Small intestine (tissue), 7 donors: ENCODE results near the gene SLC2A10. TPM values are rescaled to one million over a fixed set of nuclear protein-coding genes. Genes with fewer than 3 reads are reported as not detected.

Experiments
- DNase-seq, 2 donors: peaks; one replicate each; pipeline versions ENCODE4 v3.0.0 to v3.0.0-alpha.2; 2013
- FAIRE-seq: peaks from 2 replicates; lab custom pipeline; 2012; peaks lifted over from hg19 to GRCh38; lab: Jason Lieb, UNC
- H3K27ac ChIP-seq, 3 donors: one replicate each; pipeline ENCODE4 v1.5.1; 2013; ENCODE audit warnings: low read length in 2 of 3, mild to moderate bottlenecking in 2 of 3, control low read depth in 1 of 3, inconsistent platforms in 1 of 3, low read depth in 1 of 3, moderate library complexity in 1 of 3
- H3K27me3 ChIP-seq, 3 donors: one replicate each; pipeline ENCODE4 v1.6.1; 2013; ENCODE audit warnings: low read length in 3 of 3, inconsistent platforms in 1 of 3; ENCODE audit not compliant: control insufficient read depth in 3 of 3, insufficient read depth in 3 of 3
- H3K36me3 ChIP-seq, 3 donors: one replicate each; pipeline ENCODE4 v1.6.1; 2013; ENCODE audit warnings: low read length in 3 of 3, inconsistent platforms in 1 of 3, low read depth in 1 of 3, mild to moderate bottlenecking in 1 of 3, moderate library complexity in 1 of 3; ENCODE audit not compliant: control insufficient read depth in 3 of 3, insufficient read depth in 2 of 3
- H3K4me1 ChIP-seq, 3 donors: one replicate each; pipeline ENCODE4 v1.6.1; 2013; ENCODE audit warnings: low read length in 2 of 3, inconsistent platforms in 1 of 3, low read depth in 1 of 3, mild to moderate bottlenecking in 1 of 3, moderate library complexity in 1 of 3; ENCODE audit not compliant: control insufficient read depth in 3 of 3, insufficient read depth in 2 of 3
- H3K4me3 ChIP-seq, 3 donors: one replicate each; pipeline ENCODE4 v1.5.1; 2013; ENCODE audit warnings: low read length in 3 of 3, control low read depth in 1 of 3, inconsistent platforms in 1 of 3, low read depth in 1 of 3, mild to moderate bottlenecking in 1 of 3, moderate library complexity in 1 of 3
- H3K9me3 ChIP-seq, 2 donors: one replicate each; pipeline ENCODE4 v1.6.1; 2013; ENCODE audit warnings: low read depth in 1 of 2, low read length in 1 of 2; ENCODE audit not compliant: control insufficient read depth in 2 of 2, insufficient read depth in 1 of 2
- WGBS, 3 donors: extraction: QIAGEN DNeasy Blood & Tissue Kit; methylation state at CpG; one replicate each; pipeline ENCODE4 v1.1.7; 2013; 5-methylcytosine and 5-hydroxymethylcytosine counted together
- polyA plus RNA-seq, 4 donors: library from polyadenylated mRNA; stranded (reverse) in 3 of 4; unstranded in 1 of 4; fragments of 200-250 nt in 3 of 4; fragments of 120-200 nt in 1 of 4; gene quantifications; one replicate each; pipeline versions ENCODE4 v1.2.1 to v1.2.3, GENCODE V29; 2013
- donor health status: healthy with polysubstance abuse.
- donor health status: control.
- donor health status: control.
- donor health status: Bipolar disorder and iron deficiency.
- donor health status: healthy.

The SLC2A10 gene
- polyA plus RNA-seq, 4 donors, result 0.27 to 24.0 (median 2.5) TPM

GRCh38 chr20:46695892-46696291, 13.6 kb upstream of the SLC2A10 start:
- Histone ChIP-seq H3K27ac (no peak overlapping the region), H3K36me3 (no peaks in the 10 kb centered on the region), H3K27me3 (no peaks in the 10 kb centered on the region), H3K4me1 (no peaks in the 10 kb centered on the region), H3K4me3 (no peak overlapping the region), H3K9me3 (peaks cover 0 to 3% of the 10 kb centered on the region in 2 donors)
- DNase-seq (no peak), FAIRE-seq (no peak)
- WGBS, 3 donors, result 18 to 34% (median 29%) methylated on average over 3 of the region's 3 CpGs

- H3K27ac ChIP-seq, result no peak overlapping the region
- 74 to 82% (median 77%) methylated on average over 3 of the region's 3 CpGs for WGBS, 3 donors
- H3K4me1 ChIP-seq, result no peaks in the 10 kb centered on the region
- H3K4me3 ChIP-seq, result no peak overlapping the region
- H3K27me3 ChIP-seq, result no peaks in the 10 kb centered on the region
- DNase-seq (no peak), FAIRE-seq (no peak)
- H3K9me3 ChIP-seq, result peaks cover 0 to 3% of the 10 kb centered on the region in 2 donors
- no peaks in the 10 kb centered on the region for H3K36me3 ChIP-seq
Observed at GRCh38 chr20:46696791-46697279, 12.6 kb upstream of the SLC2A10 start.

- H3K36me3 ChIP-seq, result no peaks in the 10 kb centered on the region
- FAIRE-seq (no peak), DNase-seq (no peak)
Observed at GRCh38 chr20:46698788-46699187, 10.7 kb upstream of the SLC2A10 start.

DNA sequence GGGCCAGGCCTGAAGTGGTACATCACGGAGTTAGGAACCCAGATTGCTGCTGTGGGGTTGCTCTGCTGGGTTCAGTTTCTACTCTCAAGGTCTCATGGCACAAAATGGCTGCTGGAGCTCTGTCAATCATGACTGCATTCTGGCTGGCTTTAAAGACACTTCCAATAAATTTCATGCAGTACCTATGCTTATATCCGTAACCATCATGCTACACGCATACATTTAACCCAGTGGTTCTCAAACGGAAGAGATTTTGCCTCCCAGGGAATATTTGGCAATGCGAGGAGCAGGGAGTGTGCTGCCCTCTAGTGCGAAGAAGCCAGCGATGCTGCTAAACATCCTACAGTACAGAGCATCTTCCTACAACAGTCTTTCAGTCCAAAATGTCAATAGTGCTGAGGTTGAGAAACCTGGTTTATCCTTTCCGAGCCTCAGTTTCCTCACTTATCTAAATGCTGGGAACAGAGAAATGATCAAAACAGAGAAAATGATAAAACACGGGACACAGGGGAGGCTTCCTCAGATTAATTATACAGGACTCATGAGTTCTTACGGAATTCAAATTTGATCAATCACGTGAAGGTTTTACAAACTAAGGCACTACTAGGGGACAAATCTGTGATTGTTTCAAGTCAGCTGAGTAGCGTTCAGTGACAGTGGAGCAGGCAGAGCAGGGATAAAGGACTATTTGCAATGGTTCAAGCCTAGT, 9.6 kb upstream of the SLC2A10 start:
- Histone ChIP-seq H3K4me3 (no peak overlapping the region), H3K4me1 (no peaks in the 10 kb centered on the region), H3K27me3 (no peaks in the 10 kb centered on the region), H3K27ac (no peak overlapping the region), H3K36me3 (no peaks in the 10 kb centered on the region), H3K9me3 (peaks cover 0 to 3% of the 10 kb centered on the region in 2 donors)
- WGBS, 3 donors, result 47 to 51% (median 47%) methylated on average over 12 of the region's 12 CpGs
- no peak for DNase-seq
- no peak for FAIRE-seq

More at GRCh38 chr20:46698788-46699187, 10.7 kb upstream of the SLC2A10 start:
- 76 to 85% (median 83%) methylated on average over 2 of the region's 2 CpGs for WGBS, 3 donors
- H3K9me3 ChIP-seq, result peaks cover 0 to 3% of the 10 kb centered on the region in 2 donors
- H3K27ac ChIP-seq, result no peak overlapping the region
- H3K4me3 ChIP-seq, result no peak overlapping the region
- no peaks in the 10 kb centered on the region for H3K27me3 ChIP-seq
- H3K4me1 ChIP-seq, result no peaks in the 10 kb centered on the region

GRCh38 chr20:46700481-46700880, 9.0 kb upstream of the SLC2A10 start:
- H3K4me3 ChIP-seq, result no peak overlapping the region
- H3K27ac ChIP-seq, result no peak overlapping the region
- WGBS, 3 donors, result 75 to 82% (median 79%) methylated on average over 6 of the region's 6 CpGs
- no peak for FAIRE-seq
- no peaks in the 10 kb centered on the region for H3K4me1 ChIP-seq
- no peaks in the 10 kb centered on the region for H3K36me3 ChIP-seq
- H3K9me3 ChIP-seq, result peaks cover 0 to 3% of the 10 kb centered on the region in 2 donors
- H3K27me3 ChIP-seq, result no peaks in the 10 kb centered on the region
- no peak for DNase-seq

- no peaks in the 10 kb centered on the region for H3K27me3 ChIP-seq
- no peak overlapping the region for H3K27ac ChIP-seq
- no peak for DNase-seq
- no peak for FAIRE-seq
- WGBS, 3 donors, result 55 to 72% (median 70%) methylated on average over 2 of the region's 2 CpGs
- no peaks in the 10 kb centered on the region for H3K4me1 ChIP-seq
- peaks cover 0 to 4% of the 10 kb centered on the region in 2 donors for H3K9me3 ChIP-seq
- H3K36me3 ChIP-seq, result no peaks in the 10 kb centered on the region
- H3K4me3 ChIP-seq, result no peak overlapping the region
Observed at GRCh38 chr20:46701057-46701456, 8.4 kb upstream of the SLC2A10 start.

DNA sequence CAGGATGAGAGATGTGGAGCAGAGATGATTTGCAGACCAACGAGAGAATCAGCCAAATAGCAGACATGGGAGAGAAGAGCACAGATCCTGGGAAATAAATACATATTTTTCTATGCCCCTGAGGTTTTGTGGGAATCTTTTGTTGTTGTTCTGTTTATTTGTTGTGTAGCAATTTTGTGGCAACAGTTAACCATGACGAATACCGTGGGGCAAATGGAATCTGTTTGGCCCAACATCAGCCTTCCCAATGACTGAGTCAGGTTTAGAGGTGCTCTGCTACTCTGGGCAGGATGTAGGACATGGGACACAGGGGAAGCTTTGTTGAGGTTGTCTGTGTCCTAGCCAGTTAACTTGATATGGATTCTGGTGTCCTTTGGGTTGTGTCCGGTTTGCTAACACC, 7.9 kb upstream of the SLC2A10 start:
- no peaks in the 10 kb centered on the region for H3K27me3 ChIP-seq
- DNase-seq (no peak), FAIRE-seq (no peak)
- WGBS, 3 donors, result 74 to 81% (median 76%) methylated on average over 4 of the region's 4 CpGs
- H3K36me3 ChIP-seq, result no peaks in the 10 kb centered on the region
- H3K4me3 ChIP-seq, result no peak overlapping the region
- peaks cover 0 to 9% of the 10 kb centered on the region in 2 donors for H3K9me3 ChIP-seq
- H3K4me1 ChIP-seq, result no peaks in the 10 kb centered on the region
- no peak overlapping the region for H3K27ac ChIP-seq

DNA sequence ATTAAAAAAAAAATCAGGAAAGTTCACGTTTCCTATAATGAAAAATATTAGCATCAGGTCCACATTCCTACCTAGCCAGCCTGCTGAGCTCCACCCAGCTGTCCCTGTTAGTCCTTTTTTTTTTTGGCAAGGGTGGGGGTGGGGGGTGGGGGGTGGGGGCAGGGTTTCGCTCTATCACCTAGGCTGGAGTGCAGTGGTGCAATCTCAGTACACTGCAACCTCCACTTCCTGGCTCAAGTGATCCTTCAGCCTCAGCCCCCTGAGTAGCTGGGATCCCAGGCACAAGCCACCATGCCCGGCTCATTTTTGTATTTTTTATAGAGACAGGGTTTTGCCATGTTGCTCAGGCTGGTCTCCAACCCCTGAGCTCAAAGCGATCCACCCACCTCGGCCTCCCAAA, 7.5 kb upstream of the SLC2A10 start:
- H3K4me3 ChIP-seq, result no peak overlapping the region
- H3K9me3 ChIP-seq, result peaks cover 0 to 11% of the 10 kb centered on the region in 2 donors
- H3K27me3 ChIP-seq, result no peaks in the 10 kb centered on the region
- no peak overlapping the region for H3K27ac ChIP-seq
- FAIRE-seq (no peak), DNase-seq (no peak)
- no peaks in the 10 kb centered on the region for H3K36me3 ChIP-seq
- H3K4me1 ChIP-seq, result no peaks in the 10 kb centered on the region
- 80 to 91% (median 87%) methylated on average over 4 to 5 of the region's 5 CpGs for WGBS, 3 donors
